ENCODE measurements around the gene B3GAT1.

Gene B3GAT1

DNA sequence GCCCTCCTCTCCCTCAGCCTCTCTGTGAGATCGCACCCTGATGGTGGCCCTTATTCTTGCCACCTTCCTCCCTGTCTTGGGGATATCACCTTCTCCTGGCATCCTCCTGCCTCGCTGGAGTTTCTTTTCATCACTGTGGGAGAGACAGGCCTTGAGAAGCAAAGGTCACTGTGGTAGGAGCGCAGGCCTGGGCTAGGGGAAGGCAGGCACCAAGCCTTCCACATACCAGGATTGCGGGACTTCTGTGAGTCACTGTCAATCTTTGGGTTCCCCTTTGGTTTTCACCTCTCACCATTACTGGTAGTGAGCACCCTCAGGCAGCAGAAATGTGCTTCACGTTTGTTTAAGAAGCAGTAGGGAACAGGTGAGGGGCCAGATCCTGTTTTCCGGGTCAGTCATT, 31.2 kb upstream of the B3GAT1 start:
- DNase-seq (ENCODE audit: low read depth), result no peak
- H3K4me3 ChIP-seq (ENCODE audit: low read depth, low read length), result no peak overlapping the region

- no peak for DNase-seq (ENCODE audit: low read depth)
- no peak overlapping the region for H3K4me3 ChIP-seq (ENCODE audit: low read depth, low read length)
These were observed 30.2 kb upstream of the B3GAT1 start for GRCh38 chr11:134442246-134442645.

DNA sequence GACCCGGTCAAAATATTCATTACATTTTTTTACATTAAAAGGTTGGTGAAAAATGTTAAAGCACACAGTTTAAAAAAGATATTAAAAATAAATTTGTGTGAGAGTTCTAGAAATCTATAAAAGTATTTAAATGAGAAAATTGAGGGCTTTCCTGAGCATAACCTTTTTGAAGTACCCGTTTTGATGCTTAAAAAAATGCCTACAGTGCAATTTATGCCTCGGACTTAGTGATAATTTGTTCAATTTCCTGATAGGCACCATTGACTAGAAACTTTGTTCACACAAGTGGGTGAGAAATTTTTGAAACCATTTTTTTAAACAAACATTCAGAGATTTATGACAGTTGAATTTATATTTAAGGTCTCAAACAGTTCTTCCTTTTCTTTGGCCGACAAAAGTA, 29.7 kb upstream of the B3GAT1 start:
- DNase-seq (ENCODE audit: low read depth), result no peak
- no peak overlapping the region for H3K4me3 ChIP-seq (ENCODE audit: low read depth, low read length)

DNA sequence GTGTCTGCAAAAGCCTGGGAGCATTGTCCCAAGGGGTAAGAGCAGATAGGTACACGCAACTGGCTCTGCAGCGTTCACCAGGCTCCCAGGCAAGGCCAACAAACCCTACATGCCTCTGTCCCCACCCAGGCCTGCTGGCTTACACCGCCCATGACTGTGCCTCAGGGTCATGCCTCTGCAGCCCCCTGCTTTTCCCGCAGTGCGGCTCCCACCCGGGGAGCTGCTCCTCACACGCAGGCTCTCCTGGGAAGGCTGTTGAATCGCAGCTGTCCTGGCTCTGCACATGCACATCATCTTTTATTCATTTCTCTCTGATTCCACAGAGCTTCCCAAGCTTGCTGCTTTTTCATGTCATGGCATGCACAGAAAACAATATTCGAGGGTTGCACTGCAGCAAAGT, 29.2 kb upstream of the B3GAT1 start:
- no peak overlapping the region for H3K4me3 ChIP-seq (ENCODE audit: low read depth, low read length)
- no peak for DNase-seq (ENCODE audit: low read depth)

- no peak overlapping the region for H3K4me3 ChIP-seq (ENCODE audit: low read depth, low read length)
- no peak for DNase-seq (ENCODE audit: low read depth)
These were observed 28.8 kb upstream of the B3GAT1 start for GRCh38 chr11:134440851-134441250.

DNA sequence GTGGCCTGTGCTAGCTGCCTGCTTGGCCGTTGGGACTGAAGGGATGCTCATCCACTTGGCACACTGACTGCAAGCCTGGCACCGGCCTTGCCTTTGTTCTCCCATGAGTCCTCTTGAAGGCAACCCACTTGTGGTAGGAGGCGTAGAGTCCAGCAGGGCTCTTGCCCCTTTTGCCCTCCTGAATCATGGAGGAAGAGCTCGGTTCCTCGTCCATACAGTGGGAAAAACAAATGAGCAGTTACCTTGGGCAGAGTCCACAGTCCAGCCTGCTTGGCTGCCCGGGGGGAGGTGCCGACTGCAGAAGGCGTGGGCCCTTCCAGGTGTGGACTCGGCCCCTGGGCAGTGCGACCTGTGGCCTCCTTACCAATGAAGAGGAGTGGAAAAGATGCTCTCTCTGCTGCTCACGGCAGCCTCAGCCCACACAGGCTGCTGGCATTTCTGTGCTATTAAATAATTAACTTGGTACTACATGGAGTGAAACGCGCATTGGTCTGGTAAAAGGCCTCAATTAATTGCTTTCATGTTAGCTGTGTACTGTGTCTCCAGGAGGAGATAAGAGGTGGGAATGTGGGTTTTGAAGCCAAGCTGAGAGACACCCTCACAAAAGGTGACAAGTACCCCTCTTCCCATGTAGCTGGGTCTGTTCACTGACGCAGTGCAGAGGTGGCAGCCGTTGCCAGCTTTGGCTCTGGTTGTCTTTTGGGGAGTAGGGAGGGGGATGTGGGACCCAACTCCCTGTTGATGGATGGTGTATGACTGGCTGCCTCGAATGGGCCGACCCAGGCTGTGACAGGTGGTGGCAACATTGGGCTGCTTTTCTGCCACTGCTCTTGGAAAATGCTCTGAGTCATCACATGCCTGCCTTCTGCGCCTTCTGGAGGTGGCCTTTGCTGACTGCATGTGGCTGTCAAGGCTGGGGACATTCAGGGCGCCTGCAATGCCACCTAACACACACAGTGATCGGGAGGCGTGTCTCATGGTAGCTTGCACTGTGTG, 26.8 kb upstream of the B3GAT1 start:
- DNase-seq (ENCODE audit: low read depth), result no peak
- no peak overlapping the region for H3K4me3 ChIP-seq (ENCODE audit: low read depth, low read length)

GRCh38 chr11:134437821-134438220, 25.8 kb upstream of the B3GAT1 start:
- H3K4me3 ChIP-seq (ENCODE audit: low read depth, low read length), result no peak overlapping the region
- no peak for DNase-seq (ENCODE audit: low read depth)

GRCh38 chr11:134436781-134437180, 24.7 kb upstream of the B3GAT1 start:
- no peak overlapping the region for H3K4me3 ChIP-seq (ENCODE audit: low read depth, low read length)
- no peak for DNase-seq (ENCODE audit: low read depth)

DNA sequence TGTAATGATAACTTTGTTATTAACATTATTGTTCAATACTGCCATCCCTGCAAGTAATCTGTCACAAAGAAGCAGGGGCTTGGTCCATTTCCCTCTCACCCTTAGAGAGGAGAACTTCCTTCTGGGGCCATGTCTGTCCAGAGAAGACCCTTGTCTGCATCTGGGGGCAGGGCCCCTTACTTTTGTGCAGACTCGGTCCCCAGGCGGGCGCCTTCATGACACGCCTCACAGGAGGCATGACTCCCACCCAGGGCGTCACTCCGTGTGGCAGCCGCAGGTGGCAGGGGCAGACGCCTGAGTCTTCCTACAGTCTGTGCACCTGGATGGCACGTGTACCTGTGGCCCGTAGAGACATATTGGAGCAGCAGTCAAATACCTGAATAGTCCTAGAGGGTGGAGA, 21.8 kb upstream of the B3GAT1 start:
- no peak for DNase-seq (ENCODE audit: low read depth)
- H3K4me3 ChIP-seq (ENCODE audit: low read depth, low read length), result no peak overlapping the region

- no peak for DNase-seq (ENCODE audit: low read depth)
- H3K4me3 ChIP-seq (ENCODE audit: low read depth, low read length), result no peak overlapping the region
These were observed 21.2 kb upstream of the B3GAT1 start for GRCh38 chr11:134433251-134433650.

GRCh38 chr11:134432776-134433175, 20.7 kb upstream of the B3GAT1 start:
- DNase-seq (ENCODE audit: low read depth), result no peak

DNA sequence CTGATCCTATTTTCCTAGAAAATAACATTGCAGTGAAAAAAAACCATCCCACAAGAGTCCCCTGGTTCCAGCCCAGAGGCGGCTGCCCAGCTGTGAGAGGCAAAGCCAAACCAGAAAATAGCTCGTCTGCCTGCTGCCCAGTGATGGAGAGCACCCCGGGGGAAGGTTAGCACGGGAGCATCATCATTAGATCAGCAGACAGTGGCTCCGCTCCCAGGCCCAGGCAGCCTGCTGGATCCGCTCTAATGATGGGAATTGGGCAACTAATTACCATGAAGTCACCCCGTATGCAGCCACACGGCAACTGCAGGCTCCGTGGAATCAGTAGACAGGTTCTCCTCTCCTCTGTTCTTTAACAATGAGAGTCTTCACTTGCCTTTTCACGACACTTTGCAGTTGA, 17.1 kb upstream of the B3GAT1 start:
- no peak for DNase-seq (ENCODE audit: low read depth)
- H3K4me3 ChIP-seq (ENCODE audit: low read depth, low read length), result no peak overlapping the region

More at GRCh38 chr11:134432776-134433175, 20.7 kb upstream of the B3GAT1 start:
- H3K4me3 ChIP-seq (ENCODE audit: low read depth, low read length), result no peak overlapping the region

DNA sequence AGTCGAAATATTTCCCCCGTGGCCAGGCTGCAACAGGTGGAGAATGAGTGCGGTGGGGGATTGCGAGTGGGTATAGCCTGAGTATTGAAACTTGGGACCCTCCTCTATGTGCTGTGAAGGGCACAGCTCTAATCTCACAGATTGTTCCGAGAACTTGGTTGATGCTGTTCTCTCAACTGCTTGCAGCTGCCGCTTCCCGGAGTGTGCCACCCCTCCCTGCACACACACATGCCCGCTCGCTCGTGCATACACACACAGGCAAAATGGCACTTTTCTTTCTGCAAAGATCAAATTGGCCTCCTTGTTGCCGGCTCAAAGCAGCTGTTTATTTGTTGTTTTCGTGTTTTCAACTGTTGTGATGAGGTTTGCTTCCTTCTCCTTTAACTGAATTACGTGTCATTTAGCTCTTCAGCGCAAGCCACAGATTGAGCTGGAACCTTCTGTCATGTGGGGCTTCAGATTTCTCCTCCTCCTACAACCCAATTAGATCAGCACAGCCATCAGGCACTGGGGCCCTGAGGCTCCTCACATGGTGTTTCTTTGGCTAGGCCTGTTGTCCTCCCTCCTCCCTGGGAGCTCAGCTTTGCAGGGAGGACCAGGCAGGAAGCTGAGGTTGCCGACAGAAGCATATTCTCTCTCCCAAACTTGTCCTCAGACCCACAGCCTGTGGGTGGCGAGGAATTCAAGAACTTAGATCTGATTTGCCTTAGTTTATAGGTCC, 13.9 kb upstream of the B3GAT1 start:
- no peak overlapping the region for H3K4me3 ChIP-seq (ENCODE audit: low read depth, low read length)
- DNase-seq (ENCODE audit: low read depth), result no peak

DNA sequence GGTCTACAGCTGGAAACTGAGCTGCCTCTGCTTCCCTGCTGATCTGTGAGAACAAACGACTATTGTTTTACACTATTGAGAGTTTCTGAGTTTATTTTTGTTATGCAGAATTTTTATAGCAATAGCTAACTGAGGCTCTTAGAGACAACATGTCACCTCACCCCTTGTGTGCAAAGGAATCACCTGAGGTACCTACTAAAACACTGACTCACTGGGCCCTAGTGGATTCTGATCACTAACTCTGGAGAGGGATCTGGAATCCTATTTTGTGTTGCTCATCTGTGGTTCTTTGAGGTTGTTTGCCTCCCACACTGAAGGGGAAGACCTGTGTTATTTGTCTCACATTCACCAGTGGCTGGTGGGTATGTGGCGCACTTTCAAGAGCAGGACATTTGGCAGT, 13.4 kb upstream of the B3GAT1 start:
- no peak for DNase-seq (ENCODE audit: low read depth)

DNA sequence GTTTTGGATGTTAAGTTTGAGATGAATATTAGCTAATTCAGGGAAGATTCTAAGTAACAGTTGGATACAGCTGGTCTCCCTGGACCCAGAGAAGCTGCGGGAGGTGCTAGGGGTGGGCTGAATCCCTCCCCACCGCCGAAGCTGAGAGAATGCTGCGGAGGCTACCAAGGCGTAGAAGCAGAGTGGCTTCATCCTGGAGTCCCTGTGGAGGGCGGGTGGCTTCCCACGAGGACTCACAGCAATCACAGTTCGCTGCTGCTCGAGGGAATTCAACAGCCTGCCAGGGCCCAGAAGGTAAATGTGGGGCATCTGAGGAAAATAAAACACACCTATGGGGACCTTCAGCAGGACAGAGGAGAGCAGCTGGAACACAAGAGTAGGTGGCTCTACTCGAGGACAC, 11.1 kb upstream of the B3GAT1 start:
- H3K4me3 ChIP-seq (ENCODE audit: low read depth, low read length), result no peak overlapping the region
- no peak for DNase-seq (ENCODE audit: low read depth)

More for the DNA sequence above, 13.4 kb upstream of the B3GAT1 start:
- no peak overlapping the region for H3K4me3 ChIP-seq (ENCODE audit: low read depth, low read length)

DNA sequence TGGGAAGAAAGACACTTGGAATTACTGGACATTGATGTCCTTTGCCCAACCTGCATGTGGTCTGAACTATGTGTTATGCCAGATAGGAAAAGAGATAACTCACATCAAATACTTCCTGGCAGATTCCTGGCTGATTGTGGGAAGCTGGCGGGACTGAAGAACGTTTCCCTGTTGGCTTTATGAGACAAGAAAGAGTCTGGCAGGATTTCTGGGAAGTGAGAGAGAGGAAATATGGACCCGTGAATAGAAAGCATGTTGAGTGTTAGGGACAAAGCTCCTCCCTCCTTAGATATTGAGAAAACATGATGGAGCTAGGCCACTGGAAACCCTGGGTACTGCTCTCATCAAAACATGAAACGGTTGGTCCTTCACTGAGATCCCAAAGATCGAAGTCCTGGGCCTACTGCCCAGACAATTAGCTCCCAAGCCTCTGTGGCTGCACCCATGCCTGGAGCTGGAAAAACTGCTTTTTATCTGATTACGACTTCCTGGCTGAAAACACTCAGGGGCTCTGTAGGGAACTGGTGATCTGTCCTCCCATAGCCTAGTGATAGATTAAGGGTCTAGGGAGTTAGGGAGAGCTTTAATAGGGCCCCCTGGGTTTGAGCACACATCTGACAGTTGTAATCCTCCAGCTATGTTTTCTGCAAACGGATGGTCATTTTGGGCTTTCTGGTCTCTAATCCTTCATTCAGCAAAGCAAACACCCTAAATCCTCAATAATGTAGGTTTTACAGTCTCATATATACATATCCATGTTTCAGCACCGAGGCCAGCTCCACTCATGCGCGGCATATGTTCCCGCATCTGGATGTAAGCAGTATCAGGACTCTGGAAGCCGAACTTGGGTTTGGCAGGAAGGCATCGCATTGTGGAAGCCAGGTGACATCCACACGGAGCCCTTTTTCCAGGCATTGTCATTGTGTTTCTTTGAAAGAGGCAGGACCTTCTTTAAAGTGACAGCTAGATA, 6.1 kb upstream of the B3GAT1 start:
- no peak overlapping the region for H3K4me3 ChIP-seq (ENCODE audit: low read depth, low read length)
- DNase-seq (ENCODE audit: low read depth), result peak; percentile 1

GRCh38 chr11:134416726-134417125, 4.7 kb upstream of the B3GAT1 start:
- DNase-seq (ENCODE audit: low read depth), result no peak
- no peak overlapping the region for H3K4me3 ChIP-seq (ENCODE audit: low read depth, low read length)

DNA sequence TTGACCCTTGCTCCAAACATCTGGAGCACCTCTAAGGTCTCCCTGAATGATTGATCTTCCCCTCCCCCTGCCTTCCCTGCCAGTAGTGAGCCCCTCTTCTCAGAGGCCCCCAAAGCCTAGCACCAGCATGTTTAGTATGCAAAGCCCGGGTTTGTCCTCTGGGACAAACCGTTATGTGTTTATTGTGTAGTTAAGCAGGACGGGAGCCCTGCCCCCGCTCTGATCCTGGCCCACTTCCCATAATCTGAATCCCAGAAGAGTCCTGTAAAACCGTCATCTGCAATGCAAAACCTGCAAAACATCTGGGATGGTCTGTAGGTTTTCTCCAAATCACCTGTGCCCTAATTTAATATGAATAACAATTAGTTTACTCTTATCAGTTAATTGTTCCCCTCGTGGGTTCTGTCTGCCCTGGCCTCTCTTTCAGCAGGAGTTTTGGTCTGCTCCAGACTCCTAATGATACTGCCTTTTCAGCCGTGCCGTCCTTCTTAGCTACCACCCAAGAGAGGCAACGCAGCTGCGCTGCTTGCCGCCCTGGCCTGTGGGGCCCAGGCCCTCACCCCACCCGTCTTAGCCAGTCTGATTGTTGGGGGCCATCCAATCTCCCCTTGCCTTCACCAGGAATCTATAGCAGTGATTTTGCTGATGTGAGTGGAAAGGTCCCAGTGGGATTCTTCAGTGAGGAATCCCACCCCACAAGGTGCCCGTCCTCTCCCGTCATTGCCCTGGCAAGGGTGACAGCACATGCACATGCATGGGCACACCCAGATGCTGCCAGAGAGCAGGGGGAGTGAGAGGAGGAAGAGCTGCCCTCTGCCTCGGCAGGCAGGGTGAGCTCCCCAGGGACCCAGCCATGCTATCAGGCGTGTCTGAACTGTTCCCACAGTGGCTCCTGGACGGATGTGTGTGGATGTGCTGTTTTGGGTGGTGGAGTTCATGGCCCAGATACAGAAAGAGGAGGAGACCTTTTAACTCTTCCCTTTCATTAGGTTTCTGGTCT, 3.0 kb upstream of the B3GAT1 start:
- DNase-seq (ENCODE audit: low read depth), result no peak
- H3K4me3 ChIP-seq (ENCODE audit: low read depth, low read length), result no peak overlapping the region
